ENCODE measurements around the gene FOXN3. TPM values are rescaled to one million over a fixed set of nuclear protein-coding genes. Genes with fewer than 3 reads are reported as not detected.

Gene FOXN3
- total RNA-seq, 1 experiment from 2014 or later, result 8.8 TPM

DNA sequence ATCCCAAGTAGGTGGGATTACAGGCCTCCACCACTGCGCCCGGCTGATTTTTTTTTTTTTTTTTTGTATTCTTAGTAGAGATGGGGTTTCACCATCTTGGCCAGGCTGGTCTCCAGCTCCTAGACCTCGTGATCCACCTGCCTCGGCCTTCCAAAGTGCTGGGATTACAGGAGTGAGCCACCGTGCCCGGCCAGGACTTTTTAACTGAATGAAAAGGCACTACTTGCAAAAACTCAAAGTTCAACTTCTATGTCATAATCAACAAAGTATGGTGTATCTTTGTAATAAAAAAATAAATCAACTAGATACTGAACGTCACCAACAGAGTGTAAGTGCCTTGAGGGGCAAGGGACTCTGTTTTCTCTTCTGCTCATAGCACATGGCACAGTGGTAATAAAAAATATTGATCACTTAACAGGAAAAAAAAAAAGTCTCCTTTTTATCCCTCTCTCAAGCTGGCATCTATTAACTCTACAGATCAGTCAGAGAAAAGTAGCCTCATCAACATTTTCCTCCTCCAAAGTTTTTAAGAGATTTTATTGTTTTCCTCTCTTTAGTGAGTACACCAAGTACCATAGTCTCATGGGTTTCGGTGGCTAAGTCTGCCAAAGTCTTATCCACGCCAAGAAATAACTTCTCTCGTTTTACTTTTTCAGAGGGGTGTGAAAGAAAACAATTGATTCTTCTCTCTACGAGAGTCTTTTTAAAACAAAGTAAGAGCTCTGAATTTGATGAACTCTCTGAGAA lies 10.6 kb upstream of the FOXN3 start:
- no peak overlapping the region for H3K27ac ChIP-seq (ENCODE audit: low read length)
- no peaks in the 10 kb centered on the region; the same call in 1 of the 2 replicates for H3K27me3 ChIP-seq (ENCODE audit: control insufficient read depth, insufficient read depth, low read length)
- in situ Hi-C loops (cut with HindIII; ENCODE audit: low pct_unique_long_range_greater_than_20kb, low sequenced_read_pairs) (no loop called here), intact Hi-C loops (cut with micrococcal nuclease; ENCODE audit: unreplicated experiment) (no loop called here)
- POLR2A ChIA-PET, result no interaction called here
- BruUV-seq (replicated peaks), result no TSS peak
- no peak for ATAC-seq
- no peaks in the 10 kb centered on the region for H3K9me3 ChIP-seq (ENCODE audit: control insufficient read depth, insufficient read depth, low read depth, low read length)
- no peak for TF ChIP-seq POLR2AphosphoS5 (IDR thresholded peaks at IDR 0.05; ENCODE audit: low read depth, low read length)
- H3K36me3 ChIP-seq (ENCODE audit: control insufficient read depth, insufficient read depth, low read length), result no peaks in the 10 kb centered on the region
- no peak overlapping the region for H3K4me3 ChIP-seq (ENCODE audit: low read depth in 2 of 2, low read length in 2 of 2)
- CTCF ChIA-PET, result no interaction called here
- DNase-seq (ENCODE audit: low read depth, low spot score), result no peak
- H3K4me1 ChIP-seq (ENCODE audit: control insufficient read depth, insufficient read depth, low read length), result no peaks in the 10 kb centered on the region

DNA sequence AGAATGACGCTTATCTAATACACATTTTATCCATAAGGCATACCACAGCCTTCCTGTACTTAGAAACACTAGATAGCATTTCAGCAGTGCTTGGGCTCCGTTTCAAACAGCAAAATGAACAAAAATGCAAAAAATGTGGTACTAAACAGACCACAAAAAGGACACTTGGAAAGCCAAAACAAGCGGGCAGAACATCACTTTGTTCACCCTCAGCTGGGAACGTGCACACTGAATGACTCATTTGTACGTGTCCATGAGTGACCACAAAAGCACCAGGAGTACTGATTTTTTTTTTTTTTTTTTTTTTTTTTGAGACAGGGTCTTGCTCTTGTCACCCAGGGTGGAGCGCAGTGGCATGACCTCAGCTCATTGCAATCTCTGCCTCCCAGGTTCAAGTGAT lies 8.9 kb upstream of the FOXN3 start:
- Histone ChIP-seq H3K27me3 (ENCODE audit: control insufficient read depth, insufficient read depth, low read length) (no peaks in the 10 kb centered on the region; the same call in 1 of the 2 replicates), H3K9me3 (ENCODE audit: control insufficient read depth, insufficient read depth, low read depth, low read length) (no peaks in the 10 kb centered on the region), H3K4me1 (ENCODE audit: control insufficient read depth, insufficient read depth, low read length) (no peaks in the 10 kb centered on the region), H3K36me3 (ENCODE audit: control insufficient read depth, insufficient read depth, low read length) (no peaks in the 10 kb centered on the region), H3K4me3 (ENCODE audit: low read depth in 2 of 2, low read length in 2 of 2) (no peak overlapping the region), H3K27ac (ENCODE audit: low read length) (no peak overlapping the region)
- in situ Hi-C loops (cut with HindIII; ENCODE audit: low pct_unique_long_range_greater_than_20kb, low sequenced_read_pairs) (no loop called here), intact Hi-C loops (cut with micrococcal nuclease; ENCODE audit: unreplicated experiment) (no loop called here)
- TF ChIP-seq, protein P1, sequence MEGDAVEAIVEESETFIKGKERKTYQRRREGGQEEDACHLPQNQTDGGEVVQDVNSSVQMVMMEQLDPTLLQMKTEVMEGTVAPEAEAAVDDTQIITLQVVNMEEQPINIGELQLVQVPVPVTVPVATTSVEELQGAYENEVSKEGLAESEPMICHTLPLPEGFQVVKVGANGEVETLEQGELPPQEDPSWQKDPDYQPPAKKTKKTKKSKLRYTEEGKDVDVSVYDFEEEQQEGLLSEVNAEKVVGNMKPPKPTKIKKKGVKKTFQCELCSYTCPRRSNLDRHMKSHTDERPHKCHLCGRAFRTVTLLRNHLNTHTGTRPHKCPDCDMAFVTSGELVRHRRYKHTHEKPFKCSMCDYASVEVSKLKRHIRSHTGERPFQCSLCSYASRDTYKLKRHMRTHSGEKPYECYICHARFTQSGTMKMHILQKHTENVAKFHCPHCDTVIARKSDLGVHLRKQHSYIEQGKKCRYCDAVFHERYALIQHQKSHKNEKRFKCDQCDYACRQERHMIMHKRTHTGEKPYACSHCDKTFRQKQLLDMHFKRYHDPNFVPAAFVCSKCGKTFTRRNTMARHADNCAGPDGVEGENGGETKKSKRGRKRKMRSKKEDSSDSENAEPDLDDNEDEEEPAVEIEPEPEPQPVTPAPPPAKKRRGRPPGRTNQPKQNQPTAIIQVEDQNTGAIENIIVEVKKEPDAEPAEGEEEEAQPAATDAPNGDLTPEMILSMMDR (IDR thresholded peaks at IDR 0.05), result no peak
- no peak for TF ChIP-seq TCF7L2 (IDR thresholded peaks at IDR 0.05; ENCODE audit: low read depth, low read length)
- ATAC-seq (no peak), DNase-seq (ENCODE audit: low read depth, low spot score) (no peak)
- ChIA-PET CTCF (no interaction called here), POLR2A (no interaction called here)
- BruUV-seq (replicated peaks), result no TSS peak

DNA sequence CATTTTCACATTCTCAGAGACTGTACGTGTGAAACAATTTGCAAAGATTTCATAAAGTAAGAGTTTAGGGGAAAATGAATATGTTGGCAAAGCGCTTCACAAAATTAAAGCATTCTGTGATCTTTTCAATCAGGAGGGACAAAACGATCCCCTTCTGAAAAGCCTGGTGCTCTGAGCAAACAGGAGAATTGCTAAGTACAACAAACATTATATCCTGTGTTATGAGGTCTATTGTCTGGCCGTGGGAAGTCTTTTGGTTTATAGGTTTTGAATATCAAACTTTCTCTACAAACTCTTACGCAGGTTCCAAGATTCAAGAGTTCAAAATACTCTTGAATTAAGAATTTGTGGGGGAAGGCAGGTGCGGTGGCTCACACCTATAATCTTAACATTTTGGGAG lies 7.2 kb upstream of the FOXN3 start:
- in situ Hi-C loops (cut with HindIII; ENCODE audit: low pct_unique_long_range_greater_than_20kb, low sequenced_read_pairs), result no loop called here
- BruUV-seq (replicated peaks), result no TSS peak
- Histone ChIP-seq H3K4me3 (ENCODE audit: low read depth in 2 of 2, low read length in 2 of 2) (no peak overlapping the region), H3K36me3 (ENCODE audit: control insufficient read depth, insufficient read depth, low read length) (no peaks in the 10 kb centered on the region), H3K4me1 (ENCODE audit: control insufficient read depth, insufficient read depth, low read length) (no peaks in the 10 kb centered on the region), H3K27ac (ENCODE audit: low read length) (no peak overlapping the region), H3K27me3 (ENCODE audit: control insufficient read depth, insufficient read depth, low read length) (no peaks in the 10 kb centered on the region; the same call in 1 of the 2 replicates), H3K9me3 (ENCODE audit: control insufficient read depth, insufficient read depth, low read depth, low read length) (no peaks in the 10 kb centered on the region)
- DNase-seq (ENCODE audit: low read depth, low spot score) (no peak), ATAC-seq (no peak)
- TF ChIP-seq SIN3A (IDR thresholded peaks at IDR 0.05; ENCODE audit: borderline replicate concordance, insufficient read depth, low read depth, low read length) (no peak), TCF7L2 (IDR thresholded peaks at IDR 0.05; ENCODE audit: low read depth, low read length) (no peak), POLR2AphosphoS5 (IDR thresholded peaks at IDR 0.05; ENCODE audit: low read depth, low read length) (no peak)
- TF ChIP-seq, protein P2, sequence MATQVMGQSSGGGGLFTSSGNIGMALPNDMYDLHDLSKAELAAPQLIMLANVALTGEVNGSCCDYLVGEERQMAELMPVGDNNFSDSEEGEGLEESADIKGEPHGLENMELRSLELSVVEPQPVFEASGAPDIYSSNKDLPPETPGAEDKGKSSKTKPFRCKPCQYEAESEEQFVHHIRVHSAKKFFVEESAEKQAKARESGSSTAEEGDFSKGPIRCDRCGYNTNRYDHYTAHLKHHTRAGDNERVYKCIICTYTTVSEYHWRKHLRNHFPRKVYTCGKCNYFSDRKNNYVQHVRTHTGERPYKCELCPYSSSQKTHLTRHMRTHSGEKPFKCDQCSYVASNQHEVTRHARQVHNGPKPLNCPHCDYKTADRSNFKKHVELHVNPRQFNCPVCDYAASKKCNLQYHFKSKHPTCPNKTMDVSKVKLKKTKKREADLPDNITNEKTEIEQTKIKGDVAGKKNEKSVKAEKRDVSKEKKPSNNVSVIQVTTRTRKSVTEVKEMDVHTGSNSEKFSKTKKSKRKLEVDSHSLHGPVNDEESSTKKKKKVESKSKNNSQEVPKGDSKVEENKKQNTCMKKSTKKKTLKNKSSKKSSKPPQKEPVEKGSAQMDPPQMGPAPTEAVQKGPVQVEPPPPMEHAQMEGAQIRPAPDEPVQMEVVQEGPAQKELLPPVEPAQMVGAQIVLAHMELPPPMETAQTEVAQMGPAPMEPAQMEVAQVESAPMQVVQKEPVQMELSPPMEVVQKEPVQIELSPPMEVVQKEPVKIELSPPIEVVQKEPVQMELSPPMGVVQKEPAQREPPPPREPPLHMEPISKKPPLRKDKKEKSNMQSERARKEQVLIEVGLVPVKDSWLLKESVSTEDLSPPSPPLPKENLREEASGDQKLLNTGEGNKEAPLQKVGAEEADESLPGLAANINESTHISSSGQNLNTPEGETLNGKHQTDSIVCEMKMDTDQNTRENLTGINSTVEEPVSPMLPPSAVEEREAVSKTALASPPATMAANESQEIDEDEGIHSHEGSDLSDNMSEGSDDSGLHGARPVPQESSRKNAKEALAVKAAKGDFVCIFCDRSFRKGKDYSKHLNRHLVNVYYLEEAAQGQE (IDR thresholded peaks at IDR 0.05; ENCODE audit: insufficient read depth in 1 of 2, low read depth in 2 of 2, low read length in 1 of 2), result no peak
- TF ChIP-seq, protein P1 (IDR thresholded peaks at IDR 0.05), result no peak
- CTCF ChIA-PET, result interaction anchor here (0.6 kb wide), 2 partner anchors 444 to 515 kb away, joined by 4 to 11 read pairs; no protein-coding TSS in a partner anchor
- POLR2A ChIA-PET, result no interaction called here
- intact Hi-C loops (cut with micrococcal nuclease; ENCODE audit: unreplicated experiment), result no loop called here
